HG03139 (cell line): ENCODE data around the gene TIAM2.

Experiments used
- ATAC-seq: cut with Tn5 transposase; IDR thresholded peaks from one replicate; pipeline ENCODE4 v1.9.1; 2021; ENCODE audit not compliant: unreplicated experiment

The TIAM2 gene

DNA sequence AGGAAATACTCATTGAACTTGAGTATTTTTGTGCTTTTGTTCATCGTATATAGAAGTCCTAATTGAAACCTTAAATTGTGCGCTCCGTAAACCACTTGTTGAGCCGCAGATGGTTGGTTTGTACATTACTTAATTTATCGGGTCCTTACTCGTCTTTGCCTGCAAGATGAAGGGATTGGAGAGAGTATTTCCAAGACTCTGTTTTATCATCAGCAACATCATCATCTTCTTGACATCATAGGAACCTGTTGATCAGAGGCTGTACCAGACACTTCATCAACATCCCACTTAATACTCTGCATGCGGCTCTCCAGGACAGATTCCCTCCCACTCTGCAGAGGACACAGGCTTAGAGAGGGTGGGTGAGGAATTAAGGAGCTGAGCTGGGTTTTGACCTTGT is 28.6 kb downstream of the TIAM2 start:
- no peak for ATAC-seq

GRCh38 chr6:155024391-155025027 is 29.4 kb downstream of the TIAM2 start:
- no peak for ATAC-seq

DNA sequence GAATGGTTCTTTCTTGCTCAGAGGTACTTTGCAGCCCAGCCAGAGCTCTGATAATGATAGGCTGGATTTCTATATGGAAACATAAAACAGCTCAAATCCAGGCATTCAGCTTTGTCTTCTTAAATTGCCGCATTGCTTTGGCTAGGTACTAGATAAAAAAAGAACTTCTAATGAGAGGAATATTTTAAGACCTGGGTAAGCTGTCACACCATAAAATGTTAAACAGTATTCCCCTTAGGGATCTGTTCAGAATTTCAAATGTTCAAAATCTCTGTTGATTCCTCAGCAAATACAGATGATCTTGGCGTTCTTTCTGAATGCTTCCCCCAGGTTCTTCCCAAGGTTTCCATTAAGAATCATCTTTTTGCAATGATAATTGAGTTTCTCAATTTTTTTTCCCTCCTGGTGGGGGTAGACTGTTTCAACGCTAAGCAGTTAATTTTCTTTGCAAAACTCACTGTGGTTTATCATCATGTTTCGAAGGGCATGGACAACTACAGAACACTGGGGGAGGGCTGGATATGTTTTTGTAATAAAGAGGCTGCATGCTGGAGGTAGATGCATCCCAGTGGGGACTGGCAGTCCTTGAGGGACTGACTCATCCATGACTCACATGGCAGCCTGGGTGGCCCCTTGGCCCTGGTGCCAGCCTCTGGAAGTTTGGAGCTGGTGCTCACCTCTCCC is 31.0 kb downstream of the TIAM2 start:
- no peak for ATAC-seq

DNA sequence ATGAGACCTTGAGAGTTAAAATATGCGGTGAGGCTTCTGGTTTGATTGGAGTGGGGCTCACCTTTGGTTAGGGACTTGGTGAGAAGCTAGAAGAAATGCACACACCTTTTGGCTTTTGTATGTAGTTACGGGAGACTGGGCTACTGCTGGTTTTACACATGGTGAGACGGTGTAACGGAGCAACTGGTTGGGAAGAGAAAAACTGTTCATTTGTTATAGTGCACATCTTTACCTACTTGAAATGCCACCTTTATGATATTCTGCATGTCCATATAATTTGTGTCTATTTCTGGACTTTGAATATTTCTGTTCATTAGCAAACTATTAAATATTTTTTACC is 31.6 kb downstream of the TIAM2 start:
- no peak for ATAC-seq

DNA sequence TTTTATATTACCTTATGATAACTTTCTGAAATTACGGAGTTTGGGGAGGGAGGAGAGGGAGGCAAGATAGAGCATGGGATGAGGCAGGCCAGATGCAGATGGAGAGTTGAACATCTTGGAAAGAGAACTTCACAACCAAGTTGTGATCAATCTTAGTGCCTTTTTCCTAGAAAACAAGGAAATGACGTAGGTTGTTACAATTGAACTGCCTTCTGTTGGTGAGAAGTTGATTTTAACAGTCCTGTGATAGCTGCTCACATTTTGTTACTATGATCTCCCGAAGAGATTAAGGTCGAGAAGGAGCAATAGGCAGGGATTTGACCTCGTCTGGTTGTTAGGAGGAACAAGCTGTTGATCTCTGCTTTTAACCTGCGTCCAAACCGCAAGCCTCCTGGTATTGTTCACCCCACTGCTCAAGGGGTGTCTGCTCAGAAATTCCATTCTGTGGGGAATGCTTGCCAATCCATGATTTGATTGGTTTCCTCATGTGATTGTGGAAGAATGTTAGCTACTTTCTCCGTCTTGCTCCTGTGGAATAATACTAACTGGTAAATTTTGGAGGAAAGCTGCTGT is 35.1 kb downstream of the TIAM2 start:
- no peak for ATAC-seq

DNA sequence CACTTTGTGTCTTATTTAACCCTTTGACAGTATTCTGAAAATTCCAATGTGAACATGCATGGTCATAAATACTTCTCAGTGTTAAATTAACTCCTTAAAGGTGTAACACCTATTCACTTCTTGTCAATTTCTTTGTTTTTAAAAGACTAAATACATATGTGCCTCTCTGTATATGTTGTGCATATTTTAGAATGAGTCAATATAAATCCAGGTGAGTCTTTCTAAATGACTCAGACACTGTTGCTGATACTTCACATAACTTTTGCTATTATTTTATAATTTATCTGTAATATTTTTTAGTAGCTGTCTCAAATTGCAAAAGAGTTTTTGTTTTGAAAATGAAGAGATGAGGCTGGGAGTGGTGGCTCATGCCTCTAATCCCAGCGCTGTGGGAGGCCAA is 36.0 kb downstream of the TIAM2 start:
- ATAC-seq, result no peak

DNA sequence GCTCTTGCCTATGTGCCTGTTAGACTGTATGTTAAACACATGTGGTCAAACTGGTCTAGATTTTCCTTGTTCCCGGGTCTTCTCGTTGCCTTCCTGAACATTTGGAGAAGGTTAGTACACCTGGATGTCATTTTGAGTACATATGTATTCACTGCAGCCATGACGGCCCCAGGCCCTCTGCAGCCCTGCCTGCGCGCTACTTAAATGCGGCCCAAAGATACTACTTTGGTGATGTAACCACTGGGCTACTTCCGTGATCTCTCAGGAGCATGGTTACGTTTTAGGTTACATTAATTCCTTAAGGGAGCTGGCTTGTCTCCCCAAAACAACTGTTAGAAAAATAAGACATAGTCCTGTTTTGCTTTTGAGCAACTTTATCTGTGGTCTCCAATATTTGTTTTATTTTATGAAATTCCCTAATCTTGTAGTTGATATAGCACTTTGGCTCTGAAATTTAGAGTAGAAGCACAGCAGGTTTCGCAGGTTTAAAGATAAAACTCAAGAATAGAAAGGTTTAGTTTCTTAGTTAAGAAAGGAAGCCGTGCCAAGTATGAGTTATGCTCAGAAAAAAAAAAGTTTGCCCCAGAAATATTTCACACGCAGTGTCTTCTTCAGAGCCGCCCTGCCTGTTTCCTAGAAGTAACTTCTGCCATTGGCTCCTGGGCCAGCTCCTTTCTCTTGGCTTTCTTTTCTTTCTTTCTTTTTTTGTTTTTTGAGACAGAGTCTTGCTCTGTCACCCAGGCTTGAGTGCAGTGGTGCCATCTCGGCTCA is 38.1 kb downstream of the TIAM2 start:
- no peak for ATAC-seq

- no peak for ATAC-seq
Measured at GRCh38 chr6:155036907-155037306, 41.8 kb downstream of the TIAM2 start.

DNA sequence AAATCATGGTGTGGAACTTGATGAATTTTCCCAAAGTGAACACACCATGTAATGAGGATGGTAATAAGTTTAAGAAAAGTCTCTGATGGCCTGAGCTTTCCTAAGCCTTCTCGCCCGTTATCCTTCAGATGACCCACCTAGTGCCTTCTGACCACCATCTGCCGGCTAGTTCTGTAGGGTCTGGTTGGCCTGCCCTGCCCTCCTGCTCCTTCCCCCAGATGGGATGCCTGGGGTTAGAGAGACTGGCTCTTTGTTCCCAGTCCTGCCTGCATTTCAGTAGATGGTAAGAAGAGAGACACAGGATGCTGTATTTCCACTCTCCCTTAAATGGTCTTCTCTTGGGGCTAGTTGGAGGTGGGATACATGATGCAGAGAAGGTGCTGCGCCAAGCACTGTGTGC is 43.0 kb downstream of the TIAM2 start:
- ATAC-seq, result no peak

- no peak for ATAC-seq
Measured at GRCh38 chr6:155038527-155038926, 43.4 kb downstream of the TIAM2 start.

DNA sequence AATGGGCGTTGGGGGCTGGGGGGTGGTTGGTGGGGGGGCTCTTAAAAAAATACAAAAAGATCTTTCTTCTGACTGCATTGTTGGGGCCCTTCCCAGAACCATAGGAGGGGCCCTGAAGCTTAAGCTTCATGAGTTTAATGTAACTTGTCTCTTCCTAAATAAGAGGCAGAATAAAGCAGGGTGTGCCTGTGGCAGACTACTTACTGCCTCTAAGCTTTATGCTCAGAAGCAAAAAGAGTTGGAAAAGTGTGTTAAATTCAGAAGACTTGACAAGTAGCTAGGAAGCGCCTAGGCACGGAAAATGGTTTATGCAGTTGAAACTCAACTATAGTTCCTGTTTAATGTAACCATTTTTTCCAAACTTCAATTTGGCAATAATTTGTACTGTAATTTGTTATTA is 44.5 kb downstream of the TIAM2 start:
- no peak for ATAC-seq

GRCh38 chr6:155040154-155040553 is 45.0 kb downstream of the TIAM2 start:
- no peak for ATAC-seq

DNA sequence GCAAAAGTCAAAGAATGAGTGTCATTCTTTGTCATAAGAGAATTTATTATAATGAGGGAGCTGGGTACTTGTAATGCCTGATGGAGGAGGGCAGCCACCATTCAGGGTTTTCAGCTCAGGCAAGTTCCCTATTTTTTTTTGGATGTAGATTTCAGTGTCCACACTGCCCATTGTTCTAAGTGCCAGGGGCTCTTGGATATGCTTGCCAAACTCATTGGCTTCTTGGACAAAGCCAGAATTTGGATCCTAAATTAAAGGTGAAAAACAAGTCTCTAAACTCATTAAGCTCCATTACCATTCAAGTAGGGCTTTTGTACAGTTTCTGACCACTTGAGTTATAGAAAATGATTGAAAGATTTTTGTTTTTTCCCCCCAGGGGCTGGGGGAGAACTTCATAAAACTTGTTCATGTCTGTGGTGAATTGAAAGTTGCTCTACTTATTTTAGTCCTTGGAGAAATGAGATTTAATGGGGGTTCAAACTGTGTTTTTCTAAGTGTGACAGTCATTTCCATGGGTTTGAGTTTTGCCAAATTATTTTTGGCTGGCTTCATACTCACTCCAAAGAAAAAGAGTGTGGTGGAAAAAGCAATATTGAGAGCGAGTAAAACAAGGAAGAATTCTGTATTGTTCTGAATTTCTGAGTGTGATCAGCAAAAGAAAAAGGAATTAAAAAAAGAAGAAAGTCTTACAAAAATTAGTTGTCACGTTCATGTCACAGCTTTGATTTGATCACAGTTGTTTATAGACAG is 46.0 kb downstream of the TIAM2 start:
- no peak for ATAC-seq

GRCh38 chr6:155041741-155042279 is 46.7 kb downstream of the TIAM2 start:
- no peak for ATAC-seq

GRCh38 chr6:155042983-155043382 is 47.9 kb downstream of the TIAM2 start:
- no peak for ATAC-seq

DNA sequence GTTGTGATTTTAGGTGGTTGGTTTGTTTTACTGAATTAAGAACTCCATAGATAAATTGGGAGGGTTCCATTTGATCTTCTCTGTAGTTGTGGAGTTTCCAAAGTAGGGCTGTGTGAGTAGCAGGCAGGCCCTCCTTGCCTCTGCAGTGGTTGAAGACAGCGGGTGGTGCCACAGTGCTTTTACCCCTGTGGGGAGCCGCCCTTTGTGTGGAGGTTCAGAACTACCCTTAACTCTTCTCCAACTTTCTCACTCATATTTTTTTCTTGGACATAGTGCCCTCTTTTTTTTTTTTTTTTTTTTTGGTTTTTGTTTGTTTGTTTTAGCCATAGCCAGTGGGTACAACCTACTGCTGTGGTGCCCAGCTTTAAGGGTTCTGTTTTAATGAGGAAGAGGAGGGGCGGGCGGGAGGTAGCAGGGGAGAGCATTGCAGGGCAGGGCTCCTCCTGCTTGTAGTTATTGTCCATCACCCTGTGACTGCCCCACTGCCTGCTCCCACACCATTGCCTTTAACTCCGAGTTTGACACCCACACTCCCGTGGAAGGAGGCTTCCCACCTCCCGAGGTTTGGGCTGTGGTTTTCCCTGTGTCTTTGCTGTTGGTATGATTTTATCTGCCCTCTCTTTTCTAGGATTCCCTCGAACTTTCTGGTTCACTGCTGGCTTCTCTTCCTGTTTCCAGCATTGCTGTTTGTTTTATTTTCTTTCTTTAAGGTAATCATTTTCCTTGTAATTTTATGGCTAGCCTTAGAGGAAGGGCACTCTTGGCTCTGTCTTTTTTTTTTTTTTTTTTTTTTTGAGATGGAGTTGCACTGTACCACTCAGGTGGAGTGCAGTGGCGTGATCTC is 50.7 kb downstream of the TIAM2 start:
- no peak for ATAC-seq

GRCh38 chr6:155047523-155047922 is 52.4 kb downstream of the TIAM2 start:
- ATAC-seq, result no peak

GRCh38 chr6:155050311-155050710 is 55.2 kb downstream of the TIAM2 start:
- ATAC-seq, result peak; percentile 84

DNA sequence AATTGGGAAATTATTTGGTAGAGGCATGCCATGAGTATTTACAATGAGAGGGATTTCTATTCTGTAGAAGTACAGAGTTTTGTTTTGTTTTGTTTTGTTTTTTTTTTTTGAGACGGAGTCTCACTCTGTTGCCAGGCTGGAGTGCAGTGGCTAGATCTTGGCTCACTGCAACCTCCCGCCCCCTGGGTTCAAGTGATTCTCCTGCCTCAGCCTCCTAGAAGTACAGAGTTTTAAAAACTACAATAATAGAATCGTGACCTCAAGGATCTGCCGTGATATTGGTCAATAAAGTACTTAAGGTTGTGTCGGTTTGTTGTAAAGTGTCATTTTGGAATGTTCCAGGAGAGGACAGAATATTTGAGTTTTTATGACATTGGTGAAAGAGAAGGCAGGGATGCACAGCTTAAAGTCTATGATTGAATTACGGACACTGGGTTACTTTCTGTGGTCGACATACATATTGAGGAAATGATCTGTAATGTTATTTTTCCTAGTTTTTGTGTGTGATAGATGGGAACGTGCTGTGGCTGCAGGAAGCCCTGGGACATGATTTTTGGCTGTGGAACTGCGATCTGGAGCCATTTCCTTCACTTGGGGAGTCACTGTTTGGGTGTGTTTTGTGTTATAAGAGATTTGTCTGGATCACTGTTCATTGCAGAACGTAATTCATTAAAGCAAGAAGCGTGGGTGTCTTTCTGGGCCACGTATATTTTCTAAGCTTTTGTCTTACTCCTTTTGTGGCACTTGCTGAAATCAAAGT is 59.6 kb downstream of the TIAM2 start:
- no peak for ATAC-seq
